HepG2 (cell line): ENCODE data around the gene LECT2. TPM values are rescaled to one million over a fixed set of nuclear protein-coding genes. Genes with fewer than 3 reads are reported as not detected.

Source experiments
- BHLHE40 ChIP-seq: IDR thresholded peaks from 2 replicates; pipeline ENCODE4 v1.6.1; 2011; ENCODE audit warnings: low read length, improper control_type of control experiment
- DMAP1 ChIP-seq: IDR thresholded peaks from 2 replicates; pipeline ENCODE4 v1.6.1; 2016
- HNF4G ChIP-seq, 2 experiments: sonication (generic) in 1 of 2; formaldehyde crosslinking in 1 of 2; IDR thresholded peaks; 2 replicates each; pipeline versions ENCODE4 v1.4.0 to v1.6.1; 2011 to 2020; ENCODE audit warnings: borderline replicate concordance in 2 of 2, low read depth in 2 of 2, mild to moderate bottlenecking in 2 of 2, low read length in 1 of 2, missing genetic modification reagents in 1 of 2, moderate library complexity in 1 of 2
- KLF12 ChIP-seq: sonication (generic); formaldehyde crosslinking; IDR thresholded peaks from 2 replicates; pipeline ENCODE4 v1.4.0; 2020; ENCODE audit warnings: missing genetic modification reagents, borderline replicate concordance
- NAIF1 ChIP-seq: sonication (generic); formaldehyde crosslinking; IDR thresholded peaks from 2 replicates; pipeline ENCODE4 v1.5.0; 2020; ENCODE audit warnings: mild to moderate bottlenecking, missing genetic modification reagents, borderline replicate concordance
- POLR2A ChIP-seq, 2 experiments: IDR thresholded peaks; 2 replicates each; pipeline ENCODE4 v1.6.1; 2011; ENCODE audit warnings: low read depth in 2 of 2, low read length in 2 of 2, mild to moderate bottlenecking in 1 of 2, moderate library complexity in 1 of 2; ENCODE audit not compliant: insufficient read depth in 1 of 2
- POLR2AphosphoS2 ChIP-seq: IDR thresholded peaks from 2 replicates; pipeline ENCODE4 v1.6.1; 2011; ENCODE audit warnings: low read depth, low read length, improper control_type of control experiment
- TSC22D2 ChIP-seq: sonication (generic); formaldehyde crosslinking; IDR thresholded peaks from 2 replicates; pipeline ENCODE4 v1.5.1; 2020; ENCODE audit warnings: missing genetic modification reagents, mild to moderate bottlenecking, borderline replicate concordance
- ZNF10 ChIP-seq: sonication (generic); formaldehyde crosslinking; IDR thresholded peaks from 2 replicates; pipeline ENCODE4 v1.4.0; 2020; ENCODE audit warnings: mild to moderate bottlenecking, low read depth, missing genetic modification reagents, borderline replicate concordance
- ZNF337 ChIP-seq: sonication (generic); formaldehyde crosslinking; IDR thresholded peaks from 2 replicates; pipeline ENCODE4 v1.5.1; 2020; ENCODE audit warnings: missing genetic modification reagents, low read depth, mild to moderate bottlenecking, borderline replicate concordance
- ZNF354B ChIP-seq: sonication (generic); formaldehyde crosslinking; IDR thresholded peaks from 2 replicates; pipeline ENCODE4 v1.8.0; 2022; ENCODE audit warnings: mild to moderate bottlenecking, missing genetic modification reagents
- ZNF367 ChIP-seq: sonication (generic); formaldehyde crosslinking; IDR thresholded peaks from 2 replicates; pipeline ENCODE4 v1.4.0; 2020; ENCODE audit warnings: missing genetic modification reagents, borderline replicate concordance
- ZNF501 ChIP-seq: sonication (generic); formaldehyde crosslinking; IDR thresholded peaks from 2 replicates; pipeline ENCODE4 v1.5.1; 2020; ENCODE audit warnings: mild to moderate bottlenecking, moderate library complexity, missing genetic modification reagents
- ZNF564 ChIP-seq: sonication (generic); formaldehyde crosslinking; IDR thresholded peaks from 2 replicates; pipeline ENCODE4 v1.8.1; 2023; ENCODE audit warnings: mild to moderate bottlenecking, missing genetic modification reagents
- ZNF747 ChIP-seq: sonication (generic); formaldehyde crosslinking; IDR thresholded peaks from 2 replicates; pipeline ENCODE4 v1.8.1; 2023; ENCODE audit warnings: missing genetic modification reagents, mild to moderate bottlenecking, borderline replicate concordance
- polyA plus RNA-seq, 8 experiments: library from polyadenylated mRNA; depleted of rRNA in 3 of 8; stranded (reverse) in 7 of 8; unstranded in 1 of 8; fragments of >200 nt; fragmentation: Illumina TruSeq in 4 of 8; extraction: Trizol in 4 of 8; gene quantifications; 2 replicates each; pipeline versions ENCODE4 v1.2.1 to v1.2.3, GENCODE V29; 2011 to 2016; ENCODE audit warnings: low read depth in 4 of 8, missing spikeins in 1 of 8, mixed read lengths in 1 of 8; ENCODE audit not compliant: insufficient read depth in 1 of 8
- total RNA-seq, 5 experiments: library from RNA; depleted of rRNA; stranded (reverse); fragments of >200 nt; fragmentation: Illumina TruSeq; extraction: Trizol; gene quantifications; 2 replicates each; pipeline ENCODE4 v1.2.3, GENCODE V29; 2016; ENCODE audit warnings: low read depth in 1 of 5
- TF ChIP-seq, protein P1 (sequence below): IDR thresholded peaks from 2 replicates; pipeline ENCODE4 v1.6.1; 2016; ENCODE audit warnings: low read depth, borderline replicate concordance
- TF ChIP-seq, protein P2 (sequence below): sonication (generic); formaldehyde crosslinking; IDR thresholded peaks from 2 replicates; pipeline ENCODE4 v1.4.0; 2020; ENCODE audit warnings: missing genetic modification reagents
- TF ChIP-seq, protein P3 (sequence below): sonication (generic); formaldehyde crosslinking; IDR thresholded peaks from 2 replicates; pipeline ENCODE4 v1.4.0; 2020; ENCODE audit warnings: mild to moderate bottlenecking, missing genetic modification reagents
- TF ChIP-seq, protein P4 (sequence below): IDR thresholded peaks from 2 replicates; pipeline ENCODE4 v1.6.1; 2016; ENCODE audit warnings: missing genetic modification reagents, missing compliant biosample characterization
- TF ChIP-seq, protein P5 (sequence below): sonication (generic); formaldehyde crosslinking; IDR thresholded peaks from 2 replicates; pipeline ENCODE4 v1.5.0; 2020; ENCODE audit warnings: missing genetic modification reagents, mild to moderate bottlenecking, borderline replicate concordance
- TF ChIP-seq, protein P6 (sequence below): sonication (generic); formaldehyde crosslinking; IDR thresholded peaks from 2 replicates; pipeline ENCODE4 v1.8.0; 2022; ENCODE audit warnings: mild to moderate bottlenecking, missing genetic modification reagents; ENCODE audit not compliant: insufficient replicate concordance
- TF ChIP-seq, protein P7 (sequence below): sonication (generic); formaldehyde crosslinking; IDR thresholded peaks from 2 replicates; pipeline ENCODE4 v1.4.0; 2020; ENCODE audit warnings: missing genetic modification reagents; ENCODE audit errors: not compliant biosample characterization

LECT2 gene
- total and polyA plus RNA-seq, 2 of the 13 experiments (the other 11 are each of a cell fraction or from before 2014, with no cell fraction given), result not detected

DNA sequence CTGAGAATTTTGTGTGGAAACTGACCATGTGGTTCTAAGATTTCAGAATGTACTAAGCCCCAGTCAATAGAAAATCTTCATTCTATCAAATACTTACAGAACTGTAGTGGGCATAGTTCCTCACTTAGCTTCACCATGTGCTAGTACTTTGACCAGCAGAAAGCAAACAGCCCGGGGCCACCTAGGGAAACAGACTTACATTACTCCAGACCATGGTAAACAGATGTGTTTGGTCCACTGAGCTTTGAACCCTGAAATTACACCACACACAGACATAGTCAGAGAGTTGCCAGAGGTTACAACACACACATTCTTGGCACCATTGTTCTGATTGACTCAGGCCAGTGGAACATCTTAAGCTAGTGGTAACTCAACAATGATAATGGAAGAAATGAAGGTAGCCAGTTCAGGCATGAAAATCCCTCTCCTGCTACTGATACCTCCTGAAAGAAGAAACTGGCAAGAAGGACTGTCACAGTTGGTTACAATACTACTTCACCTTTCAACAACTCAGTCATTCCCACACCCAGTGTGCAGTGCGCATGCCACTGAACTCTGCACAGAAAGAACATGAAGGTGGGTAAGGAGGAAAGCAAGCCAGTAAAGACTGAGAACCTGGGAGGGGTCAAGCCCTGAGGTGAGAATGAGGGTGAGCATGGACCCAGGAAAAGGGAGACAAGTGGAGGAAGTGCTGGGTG lies 18.7 kb upstream of the LECT2 start (continued):
- TF ChIP-seq TSC22D2 (CRISPR knock-in tag) (peak; percentile 54; the same call in 1 of the 2 replicates), NAIF1 (CRISPR knock-in tag) (peak; percentile 32; the same call in 1 of the 2 replicates), ZNF354B (CRISPR knock-in tag) (no peak), ZNF564 (0 out of 2 replicates have a peak, but pooled peaks have one; percentile 50), DMAP1 (CRISPR knock-in tag) (peak; percentile 90), ZNF367 (no peak), ZNF337 (CRISPR knock-in tag) (peak; percentile 84; the same call in 1 of the 2 replicates), ZNF10 (no peak), BHLHE40 (peak; percentile 67), POLR2A (IDR thresholded peaks at IDR 0.05; ENCODE audit: insufficient read depth in 1 of 2, low read depth in 2 of 2, low read length in 2 of 2) (peak; percentile 33 to 47; a peak in 2 of 4 replicates), KLF12 (CRISPR knock-in tag) (no peak; the same call in 1 of the 2 replicates), ZNF501 (CRISPR knock-in tag) (peak; percentile 62; the same call in 1 of the 2 replicates), ZNF747 (peak; percentile 78; the same call in 1 of the 2 replicates), POLR2AphosphoS2 (no peak), HNF4G (IDR thresholded peaks at IDR 0.05; ENCODE audit: borderline replicate concordance, low read depth, low read length) (peak; percentile 99), HNF4G (CRISPR knock-in tag; IDR thresholded peaks at IDR 0.05; ENCODE audit: borderline replicate concordance, low read depth) (peak; percentile 99)
- TF ChIP-seq, protein P1, sequence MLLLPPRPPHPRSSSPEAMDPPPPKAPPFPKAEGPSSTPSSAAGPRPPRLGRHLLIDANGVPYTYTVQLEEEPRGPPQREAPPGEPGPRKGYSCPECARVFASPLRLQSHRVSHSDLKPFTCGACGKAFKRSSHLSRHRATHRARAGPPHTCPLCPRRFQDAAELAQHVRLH (CRISPR knock-in tag), result peak; percentile 94
- TF ChIP-seq, protein P2, sequence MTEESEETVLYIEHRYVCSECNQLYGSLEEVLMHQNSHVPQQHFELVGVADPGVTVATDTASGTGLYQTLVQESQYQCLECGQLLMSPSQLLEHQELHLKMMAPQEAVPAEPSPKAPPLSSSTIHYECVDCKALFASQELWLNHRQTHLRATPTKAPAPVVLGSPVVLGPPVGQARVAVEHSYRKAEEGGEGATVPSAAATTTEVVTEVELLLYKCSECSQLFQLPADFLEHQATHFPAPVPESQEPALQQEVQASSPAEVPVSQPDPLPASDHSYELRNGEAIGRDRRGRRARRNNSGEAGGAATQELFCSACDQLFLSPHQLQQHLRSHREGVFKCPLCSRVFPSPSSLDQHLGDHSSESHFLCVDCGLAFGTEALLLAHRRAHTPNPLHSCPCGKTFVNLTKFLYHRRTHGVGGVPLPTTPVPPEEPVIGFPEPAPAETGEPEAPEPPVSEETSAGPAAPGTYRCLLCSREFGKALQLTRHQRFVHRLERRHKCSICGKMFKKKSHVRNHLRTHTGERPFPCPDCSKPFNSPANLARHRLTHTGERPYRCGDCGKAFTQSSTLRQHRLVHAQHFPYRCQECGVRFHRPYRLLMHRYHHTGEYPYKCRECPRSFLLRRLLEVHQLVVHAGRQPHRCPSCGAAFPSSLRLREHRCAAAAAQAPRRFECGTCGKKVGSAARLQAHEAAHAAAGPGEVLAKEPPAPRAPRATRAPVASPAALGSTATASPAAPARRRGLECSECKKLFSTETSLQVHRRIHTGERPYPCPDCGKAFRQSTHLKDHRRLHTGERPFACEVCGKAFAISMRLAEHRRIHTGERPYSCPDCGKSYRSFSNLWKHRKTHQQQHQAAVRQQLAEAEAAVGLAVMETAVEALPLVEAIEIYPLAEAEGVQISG, result peak; percentile 89
- TF ChIP-seq, protein P3, sequence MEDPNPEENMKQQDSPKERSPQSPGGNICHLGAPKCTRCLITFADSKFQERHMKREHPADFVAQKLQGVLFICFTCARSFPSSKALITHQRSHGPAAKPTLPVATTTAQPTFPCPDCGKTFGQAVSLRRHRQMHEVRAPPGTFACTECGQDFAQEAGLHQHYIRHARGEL (CRISPR knock-in tag), result no peak
- TF ChIP-seq, protein P4, sequence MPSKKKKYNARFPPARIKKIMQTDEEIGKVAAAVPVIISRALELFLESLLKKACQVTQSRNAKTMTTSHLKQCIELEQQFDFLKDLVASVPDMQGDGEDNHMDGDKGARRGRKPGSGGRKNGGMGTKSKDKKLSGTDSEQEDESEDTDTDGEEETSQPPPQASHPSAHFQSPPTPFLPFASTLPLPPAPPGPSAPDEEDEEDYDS (CRISPR knock-in tag), result peak; percentile 54; the same call in 1 of the 2 replicates
- TF ChIP-seq, protein P5, sequence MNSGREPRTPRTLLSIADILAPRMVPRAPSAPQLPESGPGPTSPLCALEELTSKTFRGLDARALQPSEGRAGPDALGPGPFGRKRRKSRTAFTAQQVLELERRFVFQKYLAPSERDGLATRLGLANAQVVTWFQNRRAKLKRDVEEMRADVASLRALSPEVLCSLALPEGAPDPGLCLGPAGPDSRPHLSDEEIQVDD (CRISPR knock-in tag), result 0 out of 2 replicates have a peak, but pooled peaks have one; percentile 50
- TF ChIP-seq, protein P6, sequence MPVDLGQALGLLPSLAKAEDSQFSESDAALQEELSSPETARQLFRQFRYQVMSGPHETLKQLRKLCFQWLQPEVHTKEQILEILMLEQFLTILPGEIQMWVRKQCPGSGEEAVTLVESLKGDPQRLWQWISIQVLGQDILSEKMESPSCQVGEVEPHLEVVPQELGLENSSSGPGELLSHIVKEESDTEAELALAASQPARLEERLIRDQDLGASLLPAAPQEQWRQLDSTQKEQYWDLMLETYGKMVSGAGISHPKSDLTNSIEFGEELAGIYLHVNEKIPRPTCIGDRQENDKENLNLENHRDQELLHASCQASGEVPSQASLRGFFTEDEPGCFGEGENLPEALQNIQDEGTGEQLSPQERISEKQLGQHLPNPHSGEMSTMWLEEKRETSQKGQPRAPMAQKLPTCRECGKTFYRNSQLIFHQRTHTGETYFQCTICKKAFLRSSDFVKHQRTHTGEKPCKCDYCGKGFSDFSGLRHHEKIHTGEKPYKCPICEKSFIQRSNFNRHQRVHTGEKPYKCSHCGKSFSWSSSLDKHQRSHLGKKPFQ (CRISPR knock-in tag), result no peak
- TF ChIP-seq, protein P7, sequence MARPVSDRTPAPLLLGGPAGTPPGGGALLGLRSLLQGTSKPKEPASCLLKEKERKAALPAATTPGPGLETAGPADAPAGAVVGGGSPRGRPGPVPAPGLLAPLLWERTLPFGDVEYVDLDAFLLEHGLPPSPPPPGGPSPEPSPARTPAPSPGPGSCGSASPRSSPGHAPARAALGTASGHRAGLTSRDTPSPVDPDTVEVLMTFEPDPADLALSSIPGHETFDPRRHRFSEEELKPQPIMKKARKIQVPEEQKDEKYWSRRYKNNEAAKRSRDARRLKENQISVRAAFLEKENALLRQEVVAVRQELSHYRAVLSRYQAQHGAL (CRISPR knock-in tag), result no peak
